Measurements from ENCODE around the gene TMEM51. TPM values are rescaled to one million over a fixed set of nuclear protein-coding genes. Genes with fewer than 3 reads are reported as not detected.
A peak's percentile ranks its signal among the peaks of the same experiment; 100 is the strongest.
"Not testable (repeated sequence)": the region's sequence is repeated elsewhere in the genome, so short reads cannot be mapped to it uniquely, and the experiment has no call there.

Gene TMEM51
- total and polyA plus RNA-seq, 7 experiments from 2014 or later, result 0.16 to 0.79 (median 0.56) TPM; not detected in 3

- Histone ChIP-seq H3K27me3 (ENCODE audit: control insufficient read depth in 2 of 2, insufficient read depth in 2 of 2, low read length in 2 of 2) (no peaks in the 10 kb centered on the region), H3K4me3 (ENCODE audit: low read length) (no peak overlapping the region), H3K4me1 (ENCODE audit: control insufficient read depth in 2 of 2, insufficient read depth in 2 of 2, low read length in 2 of 2) (no peaks in the 10 kb centered on the region), H3K36me3 (ENCODE audit: control insufficient read depth in 2 of 3, insufficient read depth in 3 of 3, low read length in 3 of 3) (no peaks in the 10 kb centered on the region), H3K27ac (ENCODE audit: low read depth, low read length) (no peak overlapping the region), H3K9me3 (ENCODE audit: control insufficient read depth in 2 of 3, low read length in 3 of 3) (no peaks in the 10 kb centered on the region)
- CTCF ChIA-PET, result interaction anchor here (0.7 kb wide), 1 partner anchor 45 kb away, joined by 3 read pairs; no protein-coding TSS in a partner anchor
- Mint-ChIP-seq H3K9me3 (peaks cover 0 to 12% (median 0%) of the 10 kb centered on the region in 11 donors), H3K4me3 (no peak overlapping the region), H3K4me1 (peaks cover 0 to 4% (median 0%) of the 10 kb centered on the region in 7 donors), H3K27ac (no peak overlapping the region), H3K27me3 (peaks cover 46 to 62% (median 53%) of the 10 kb centered on the region in 5 donors), H3K36me3 (peaks cover 0 to 5% (median 0%) of the 10 kb centered on the region in 5 donors)
- ATAC-seq (no peak), DNase-seq (no peak)
- POLR2A ChIA-PET, result interaction anchor here (0.6 kb wide), 1 partner anchor 655 kb away, joined by 3 read pairs; no protein-coding TSS in a partner anchor
- intact Hi-C loops (cut with micrococcal nuclease), result no loop called here
Observed at GRCh38 chr1:15132965-15133364, 20.6 kb upstream of the TMEM51 start.

- Mint-ChIP-seq H3K36me3 (peaks cover 0 to 5% (median 0%) of the 10 kb centered on the region in 5 donors), H3K4me1 (peaks cover 0 to 6% (median 0%) of the 10 kb centered on the region in 7 donors), H3K9me3 (peaks cover 0 to 12% (median 0%) of the 10 kb centered on the region in 11 donors), H3K27ac (no peak overlapping the region), H3K4me3 (no peak overlapping the region), H3K27me3 (peaks cover 55 to 70% (median 61%) of the 10 kb centered on the region in 5 donors)
- H3K4me1 ChIP-seq (ENCODE audit: control insufficient read depth in 2 of 2, insufficient read depth in 2 of 2, low read length in 2 of 2), result no peaks in the 10 kb centered on the region
- H3K36me3 ChIP-seq (ENCODE audit: control insufficient read depth in 2 of 3, insufficient read depth in 3 of 3, low read length in 3 of 3), result no peaks in the 10 kb centered on the region
- ATAC-seq, result no peak
- no peaks in the 10 kb centered on the region for H3K27me3 ChIP-seq (ENCODE audit: control insufficient read depth in 2 of 2, insufficient read depth in 2 of 2, low read length in 2 of 2)
- intact Hi-C loops (cut with micrococcal nuclease), result no loop called here
- H3K27ac ChIP-seq (ENCODE audit: low read depth, low read length), result no peak overlapping the region
- CTCF ChIA-PET, result no interaction called here
- no peaks in the 10 kb centered on the region for H3K9me3 ChIP-seq (ENCODE audit: control insufficient read depth in 2 of 3, low read length in 3 of 3)
- H3K4me3 ChIP-seq (ENCODE audit: low read length), result no peak overlapping the region
- no peak for DNase-seq
- POLR2A ChIA-PET, result no interaction called here
Observed at GRCh38 chr1:15134285-15134684, 19.3 kb upstream of the TMEM51 start.

- ATAC-seq; H3K27ac Mint-ChIP-seq; CTCF ChIA-PET; POLR2A ChIA-PET; H3K36me3 Mint-ChIP-seq; DNase-seq; H3K4me3 ChIP-seq (ENCODE audit: low read length); H3K9me3 ChIP-seq (ENCODE audit: control insufficient read depth in 2 of 3, low read length in 3 of 3); intact Hi-C loops (cut with micrococcal nuclease); H3K4me1 ChIP-seq (ENCODE audit: control insufficient read depth in 2 of 2, insufficient read depth in 2 of 2, low read length in 2 of 2); H3K27me3 ChIP-seq (ENCODE audit: control insufficient read depth in 2 of 2, insufficient read depth in 2 of 2, low read length in 2 of 2); H3K4me1 Mint-ChIP-seq; H3K27ac ChIP-seq (ENCODE audit: low read depth, low read length); H3K36me3 ChIP-seq (ENCODE audit: control insufficient read depth in 2 of 3, insufficient read depth in 3 of 3, low read length in 3 of 3); H3K4me3 Mint-ChIP-seq: not testable (repeated sequence)
- H3K9me3 Mint-ChIP-seq, result peaks cover 0 to 12% (median 0%) of the 10 kb centered on the region in 11 donors
- peaks cover 58 to 69% (median 63%) of the 10 kb centered on the region in 5 donors for H3K27me3 Mint-ChIP-seq
Observed at GRCh38 chr1:15135604-15136003, 17.9 kb upstream of the TMEM51 start.

- CTCF ChIA-PET, result interaction anchor here (1.1 kb wide), 1 partner anchor 9 kb away, joined by 4 read pairs; no protein-coding TSS in a partner anchor
Observed at GRCh38 chr1:15137809-15138208, 15.7 kb upstream of the TMEM51 start.

GRCh38 chr1:15139654-15140350 lies 13.7 kb upstream of the TMEM51 start:
- Histone ChIP-seq H3K36me3 (ENCODE audit: control insufficient read depth in 2 of 3, insufficient read depth in 3 of 3, low read length in 3 of 3) (no peaks in the 10 kb centered on the region), H3K4me3 (ENCODE audit: low read length) (no peak overlapping the region), H3K27ac (ENCODE audit: low read depth, low read length) (no peak overlapping the region), H3K27me3 (ENCODE audit: control insufficient read depth in 2 of 2, insufficient read depth in 2 of 2, low read length in 2 of 2) (no peaks in the 10 kb centered on the region), H3K4me1 (ENCODE audit: control insufficient read depth in 2 of 2, insufficient read depth in 2 of 2, low read length in 2 of 2) (no peaks in the 10 kb centered on the region), H3K9me3 (ENCODE audit: control insufficient read depth in 2 of 3, low read length in 3 of 3) (no peaks in the 10 kb centered on the region)
- no peak overlapping the region for H3K27ac Mint-ChIP-seq
- peaks cover 0 to 10% (median 0%) of the 10 kb centered on the region in 5 donors for H3K36me3 Mint-ChIP-seq
- H3K4me3 Mint-ChIP-seq, result no peak overlapping the region
- H3K9me3 Mint-ChIP-seq, result peaks cover 0 to 9% (median 3%) of the 10 kb centered on the region in 11 donors
- ATAC-seq (no peak), DNase-seq (no peak)
- H3K27me3 Mint-ChIP-seq, result peaks cover 53 to 74% (median 69%) of the 10 kb centered on the region in 5 donors
- POLR2A ChIA-PET, result no interaction called here
- CTCF ChIA-PET, result no interaction called here
- intact Hi-C loops (cut with micrococcal nuclease), result no loop called here
- H3K4me1 Mint-ChIP-seq, result peaks cover 0 to 6% (median 0%) of the 10 kb centered on the region in 7 donors

More at GRCh38 chr1:15137809-15138208, 15.7 kb upstream of the TMEM51 start:
- peaks cover 0 to 15% (median 2%) of the 10 kb centered on the region in 11 donors for H3K9me3 Mint-ChIP-seq
- H3K27ac Mint-ChIP-seq, result no peak overlapping the region
- H3K27me3 Mint-ChIP-seq, result peaks cover 61 to 80% (median 71%) of the 10 kb centered on the region in 5 donors
- peaks cover 0 to 6% (median 0%) of the 10 kb centered on the region in 7 donors for H3K4me1 Mint-ChIP-seq
- Histone ChIP-seq H3K9me3 (ENCODE audit: control insufficient read depth in 2 of 3, low read length in 3 of 3) (no peaks in the 10 kb centered on the region), H3K4me3 (ENCODE audit: low read length) (no peak overlapping the region), H3K27me3 (ENCODE audit: control insufficient read depth in 2 of 2, insufficient read depth in 2 of 2, low read length in 2 of 2) (no peaks in the 10 kb centered on the region), H3K4me1 (ENCODE audit: control insufficient read depth in 2 of 2, insufficient read depth in 2 of 2, low read length in 2 of 2) (no peaks in the 10 kb centered on the region), H3K27ac (ENCODE audit: low read depth, low read length) (no peak overlapping the region), H3K36me3 (ENCODE audit: control insufficient read depth in 2 of 3, insufficient read depth in 3 of 3, low read length in 3 of 3) (no peaks in the 10 kb centered on the region)
- intact Hi-C loops (cut with micrococcal nuclease), result no loop called here
- DNase-seq, result no peak
- peaks cover 0 to 10% (median 0%) of the 10 kb centered on the region in 5 donors for H3K36me3 Mint-ChIP-seq
- peak; percentile 73 for ATAC-seq
- POLR2A ChIA-PET, result no interaction called here
- H3K4me3 Mint-ChIP-seq, result no peak overlapping the region

GRCh38 chr1:15141935-15142539 lies 11.5 kb upstream of the TMEM51 start:
- H3K27ac Mint-ChIP-seq, result no peak overlapping the region
- peaks cover 0 to 7% (median 0%) of the 10 kb centered on the region in 5 donors for H3K36me3 Mint-ChIP-seq
- intact Hi-C loops (cut with micrococcal nuclease), result loop anchor here in 1 of 2 donors (1.0 kb wide), 1 partner anchor 21 kb away; no protein-coding TSS in a partner anchor
- Histone ChIP-seq H3K4me1 (ENCODE audit: control insufficient read depth in 2 of 2, insufficient read depth in 2 of 2, low read length in 2 of 2) (no peaks in the 10 kb centered on the region), H3K27me3 (ENCODE audit: control insufficient read depth in 2 of 2, insufficient read depth in 2 of 2, low read length in 2 of 2) (no peaks in the 10 kb centered on the region), H3K4me3 (ENCODE audit: low read length) (no peak overlapping the region), H3K36me3 (ENCODE audit: control insufficient read depth in 2 of 3, insufficient read depth in 3 of 3, low read length in 3 of 3) (no peaks in the 10 kb centered on the region), H3K9me3 (ENCODE audit: control insufficient read depth in 2 of 3, low read length in 3 of 3) (no peaks in the 10 kb centered on the region), H3K27ac (ENCODE audit: low read depth, low read length) (no peak overlapping the region)
- H3K27me3 Mint-ChIP-seq, result peaks cover 51 to 71% (median 66%) of the 10 kb centered on the region in 5 donors
- ChIA-PET CTCF (interaction anchor here (0.7 kb wide), 1 partner anchor 14 kb away, joined by 3 read pairs; no protein-coding TSS in a partner anchor), POLR2A (no interaction called here)
- H3K9me3 Mint-ChIP-seq, result peaks cover 0 to 7% (median 2%) of the 10 kb centered on the region in 11 donors
- no peak for DNase-seq
- no peak overlapping the region for H3K4me3 Mint-ChIP-seq
- peak; percentile 19 for ATAC-seq
- peaks cover 0 to 6% (median 0%) of the 10 kb centered on the region in 7 donors for H3K4me1 Mint-ChIP-seq
